ENCODE results near the gene NOD2.

- TF ChIP-seq POLR2A (IDR thresholded peaks at IDR 0.05) (no peak), CTCF (IDR thresholded peaks at IDR 0.05) (no peak), POLR2AphosphoS5 (IDR thresholded peaks at IDR 0.05) (no peak)
Measured at GRCh38 chr16:50668368-50669008, 24.9 kb upstream of the NOD2 start.

Data from suprapubic skin (tissue), 4 donors.